Natural killer cell treated with Interleukin-12 subunit alpha and Interleukin-12 subunit beta and Interleukin-15 and Interleukin-18, amount 100 ng/mL, for 72 hours (primary cell): ENCODE measurements around the gene GUCA2A. TPM values are rescaled to one million over a fixed set of nuclear protein-coding genes. Genes with fewer than 3 reads are reported as not detected.

Source experiments
- ATAC-seq, 2 donors: fragments of 150-1000 bp; cut with Tn5 transposase in 1 of 2; sonication (Bioruptor Pico), chemical (Tn5 transposase) in 1 of 2; 2 replicates each; pipeline ENCODE4 v1.10.0; 2021
- DNase-seq: peaks from one replicate; pipeline ENCODE4 v3.0.0; 2022; ENCODE audit warnings: low spot score
- H3K27ac Mint-ChIP-seq, 2 donors: 1 replicate in 1 of 2; 2 replicates in 1 of 2; pipeline ENCODE4 v1.8.0; 2022; ENCODE audit warnings: mixed read lengths in 2 of 2, mild to moderate bottlenecking in 1 of 2, moderate library complexity in 1 of 2
- H3K27me3 Mint-ChIP-seq, 2 donors: 1 replicate in 1 of 2; 2 replicates in 1 of 2; pipeline ENCODE4 v1.8.0; 2022; ENCODE audit warnings: mixed read lengths in 2 of 2
- H3K36me3 Mint-ChIP-seq: one replicate; pipeline ENCODE4 v1.8.0; 2022; ENCODE audit warnings: mixed read lengths
- H3K4me1 Mint-ChIP-seq, 2 donors: 1 replicate in 1 of 2; 2 replicates in 1 of 2; pipeline ENCODE4 v1.8.0; 2022; ENCODE audit warnings: low read depth in 2 of 2, mixed read lengths in 2 of 2, mild to moderate bottlenecking in 1 of 2
- H3K4me3 Mint-ChIP-seq: one replicate; pipeline ENCODE4 v1.8.0; 2022; ENCODE audit warnings: mixed read lengths
- H3K9me3 Mint-ChIP-seq: 2 replicates; pipeline ENCODE4 v1.8.0; 2022; ENCODE audit warnings: mixed read lengths
- total RNA-seq, 2 donors: library from RNA; stranded (reverse); gene quantifications; one replicate each; pipeline ENCODE4 v1.2.3, GENCODE V29; 2022

GUCA2A gene
- total RNA-seq, 2 donors from 2014 or later: not detected

- DNase-seq (no peak), ATAC-seq (no peak)
- peaks cover 3 to 5% of the 10 kb centered on the region in 2 donors for H3K27me3 Mint-ChIP-seq
- no peaks in the 10 kb centered on the region for H3K36me3 Mint-ChIP-seq
- H3K4me1 Mint-ChIP-seq: peaks cover 6 to 12% of the 10 kb centered on the region in 2 donors
- H3K27ac Mint-ChIP-seq: no peak overlapping the region
- H3K4me3 Mint-ChIP-seq: no peak overlapping the region
- H3K9me3 Mint-ChIP-seq: no peaks in the 10 kb centered on the region
These were observed 21.5 kb downstream of the GUCA2A start for GRCh38 chr1:42142894-42143675.

- DNase-seq: no peak
- H3K4me3 Mint-ChIP-seq: no peak overlapping the region
- peaks cover 6 to 12% of the 10 kb centered on the region in 2 donors for H3K4me1 Mint-ChIP-seq
- H3K9me3 Mint-ChIP-seq: no peaks in the 10 kb centered on the region
- no peak for ATAC-seq
- H3K27me3 Mint-ChIP-seq: peaks cover 3 to 6% of the 10 kb centered on the region in 2 donors
- H3K27ac Mint-ChIP-seq: peak overlapping the region in 1 of 2 donors; percentile 3
- no peaks in the 10 kb centered on the region for H3K36me3 Mint-ChIP-seq
These were observed 22.6 kb downstream of the GUCA2A start for GRCh38 chr1:42141978-42142377.

GRCh38 chr1:42140191-42140590 is 24.4 kb downstream of the GUCA2A start:
- Mint-ChIP-seq H3K9me3 (no peaks in the 10 kb centered on the region), H3K27me3 (peaks cover 3 to 12% of the 10 kb centered on the region in 2 donors), H3K4me1 (peaks cover 6 to 9% of the 10 kb centered on the region in 2 donors), H3K36me3 (no peaks in the 10 kb centered on the region), H3K27ac (no peak overlapping the region), H3K4me3 (no peak overlapping the region)
- DNase-seq: no peak
- no peak for ATAC-seq

GRCh38 chr1:42139444-42139843 is 25.1 kb downstream of the GUCA2A start:
- H3K4me1 Mint-ChIP-seq: peaks cover 6 to 7% of the 10 kb centered on the region in 2 donors
- H3K36me3 Mint-ChIP-seq: no peaks in the 10 kb centered on the region
- H3K27me3 Mint-ChIP-seq: peaks cover 3 to 12% of the 10 kb centered on the region in 2 donors
- ATAC-seq (no peak), DNase-seq (no peak)
- H3K4me3 Mint-ChIP-seq: no peak overlapping the region
- H3K27ac Mint-ChIP-seq: no peak overlapping the region
- H3K9me3 Mint-ChIP-seq: no peaks in the 10 kb centered on the region

DNA sequence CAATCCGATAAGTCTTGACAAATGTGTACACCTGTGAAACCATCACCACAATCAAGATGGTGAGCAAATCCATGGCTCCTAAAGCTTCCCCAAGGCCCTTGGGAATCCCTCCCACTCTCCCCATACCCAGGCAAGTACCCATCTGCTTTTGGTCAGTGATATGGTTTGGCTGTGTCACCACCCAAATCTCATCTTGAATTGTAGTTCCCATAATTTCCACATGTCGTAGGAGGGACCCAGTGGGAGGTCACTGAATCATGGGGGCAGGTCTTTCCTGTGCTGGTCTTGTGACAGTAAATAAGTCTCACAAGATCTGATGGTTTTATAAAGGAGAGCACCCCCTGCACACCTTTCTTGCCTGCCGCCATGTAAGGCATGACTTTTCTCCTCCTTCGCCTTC is 26.0 kb downstream of the GUCA2A start:
- DNase-seq: no peak
- Mint-ChIP-seq H3K27me3 (peaks cover 3 to 12% of the 10 kb centered on the region in 2 donors), H3K4me1 (peaks cover 6% of the 10 kb centered on the region in 2 donors), H3K27ac (peak overlapping the region in 1 of 2 donors; percentile 57), H3K4me3 (no peak overlapping the region), H3K36me3 (no peaks in the 10 kb centered on the region), H3K9me3 (no peaks in the 10 kb centered on the region)
- no peak for ATAC-seq

GRCh38 chr1:42137766-42138165 is 26.8 kb downstream of the GUCA2A start:
- ATAC-seq (no peak), DNase-seq (no peak)
- peaks cover 3 to 12% of the 10 kb centered on the region in 2 donors for H3K27me3 Mint-ChIP-seq
- H3K36me3 Mint-ChIP-seq: no peaks in the 10 kb centered on the region
- no peaks in the 10 kb centered on the region for H3K9me3 Mint-ChIP-seq
- no peak overlapping the region for H3K4me3 Mint-ChIP-seq
- H3K27ac Mint-ChIP-seq: no peak overlapping the region
- H3K4me1 Mint-ChIP-seq: no peaks in the 10 kb centered on the region

DNA sequence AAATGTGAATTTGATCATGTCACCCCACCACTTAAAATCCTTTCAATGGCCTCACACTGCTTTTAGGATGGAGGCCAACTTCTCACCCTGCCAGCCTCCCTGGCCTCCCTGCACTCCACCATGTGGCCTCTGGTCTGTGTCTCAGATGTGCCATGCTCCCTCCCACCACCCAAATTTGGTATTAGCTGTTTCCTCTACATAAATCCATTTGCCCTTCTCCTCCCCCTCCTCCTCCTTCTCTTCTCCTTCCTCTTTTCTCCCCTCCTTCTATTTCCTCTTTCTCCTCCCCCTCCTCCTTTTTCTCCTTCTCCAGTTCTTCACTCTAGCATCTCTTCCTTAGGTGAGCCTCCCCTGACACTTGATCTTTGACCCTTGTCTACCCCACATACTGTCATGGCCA is 28.1 kb downstream of the GUCA2A start:
- Mint-ChIP-seq H3K27ac (peak overlapping the region in 1 of 2 donors; percentile 23), H3K36me3 (no peaks in the 10 kb centered on the region), H3K4me3 (no peak overlapping the region), H3K9me3 (no peaks in the 10 kb centered on the region), H3K27me3 (peaks cover 3 to 12% of the 10 kb centered on the region in 2 donors), H3K4me1 (no peaks in the 10 kb centered on the region)
- ATAC-seq (no peak), DNase-seq (no peak)

DNA sequence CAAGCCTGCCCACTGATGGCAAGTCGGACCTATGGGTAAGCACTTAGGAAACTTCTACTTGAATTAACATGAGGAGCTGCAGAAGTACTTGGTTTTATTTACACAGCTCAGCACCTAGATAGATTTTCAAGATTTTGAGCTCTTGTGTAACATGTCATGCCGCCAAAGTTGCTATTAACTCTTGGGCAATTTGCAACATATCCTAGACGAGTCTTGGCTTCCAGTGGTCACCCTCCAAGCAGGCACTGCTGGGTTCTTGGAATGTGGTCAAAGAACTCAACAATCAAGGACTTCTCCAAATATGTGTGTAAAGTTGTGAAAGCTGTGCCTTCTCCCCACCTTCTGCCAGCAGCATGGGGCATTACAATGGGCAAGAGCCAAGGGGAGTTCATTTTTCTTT is 29.1 kb downstream of the GUCA2A start:
- Mint-ChIP-seq H3K27ac (no peak overlapping the region), H3K36me3 (no peaks in the 10 kb centered on the region), H3K4me3 (no peak overlapping the region), H3K27me3 (peaks cover 0 to 7% of the 10 kb centered on the region in 2 donors), H3K9me3 (no peaks in the 10 kb centered on the region), H3K4me1 (no peaks in the 10 kb centered on the region)
- ATAC-seq (no peak), DNase-seq (no peak)

DNA sequence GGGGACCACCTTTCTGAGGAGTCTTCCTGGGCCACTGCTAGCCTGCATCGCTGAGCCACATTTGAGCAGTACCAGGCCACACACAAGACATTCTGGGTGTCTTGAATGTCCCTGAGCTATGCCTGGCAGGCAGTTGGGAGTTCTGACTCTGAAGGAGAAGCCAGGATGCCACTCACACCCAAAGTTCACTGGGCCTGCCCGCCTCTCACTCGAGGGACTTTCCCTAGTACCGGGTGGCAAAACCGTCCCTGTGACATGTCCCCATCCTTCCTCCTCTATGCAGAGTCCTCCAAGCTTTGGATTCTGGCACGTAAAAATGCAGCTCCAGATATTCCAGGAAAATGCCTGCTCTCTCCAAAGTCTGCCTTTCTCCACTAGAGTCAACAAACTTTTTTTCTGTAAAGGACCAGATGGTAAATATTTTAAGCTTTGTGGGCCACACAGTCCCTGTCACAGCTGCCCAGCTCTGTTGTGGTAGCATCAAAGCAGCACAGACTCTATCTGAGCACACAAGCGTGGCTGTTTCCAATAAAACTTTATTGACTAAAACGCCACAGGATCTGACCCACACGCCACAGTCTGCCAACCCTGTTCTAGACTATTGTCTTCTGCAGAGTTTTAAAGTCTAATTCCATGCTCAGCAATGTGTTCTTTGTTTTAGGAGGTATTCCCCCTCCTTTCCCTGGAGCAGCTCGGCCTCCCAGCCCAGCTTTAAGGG is 30.6 kb downstream of the GUCA2A start:
- ATAC-seq: no peak
- Mint-ChIP-seq H3K27me3 (peaks cover 5 to 13% of the 10 kb centered on the region in 2 donors), H3K36me3 (no peaks in the 10 kb centered on the region), H3K27ac (no peak overlapping the region), H3K4me3 (no peak overlapping the region), H3K9me3 (no peaks in the 10 kb centered on the region), H3K4me1 (no peaks in the 10 kb centered on the region)
- no peak for DNase-seq

- no peak for DNase-seq
- no peaks in the 10 kb centered on the region for H3K36me3 Mint-ChIP-seq
- H3K27ac Mint-ChIP-seq: no peak overlapping the region
- H3K9me3 Mint-ChIP-seq: no peaks in the 10 kb centered on the region
- ATAC-seq: no peak
- H3K4me3 Mint-ChIP-seq: no peak overlapping the region
- H3K4me1 Mint-ChIP-seq: no peaks in the 10 kb centered on the region
- peaks cover 8 to 13% of the 10 kb centered on the region in 2 donors for H3K27me3 Mint-ChIP-seq
These were observed 31.2 kb downstream of the GUCA2A start for GRCh38 chr1:42133390-42133789.

- Mint-ChIP-seq H3K4me3 (no peak overlapping the region), H3K27ac (no peak overlapping the region), H3K27me3 (peaks cover 13 to 15% of the 10 kb centered on the region in 2 donors), H3K36me3 (no peaks in the 10 kb centered on the region), H3K9me3 (no peaks in the 10 kb centered on the region), H3K4me1 (no peaks in the 10 kb centered on the region)
- no peak for ATAC-seq
- DNase-seq: no peak
These were observed 34.4 kb downstream of the GUCA2A start for GRCh38 chr1:42130061-42130660.

DNA sequence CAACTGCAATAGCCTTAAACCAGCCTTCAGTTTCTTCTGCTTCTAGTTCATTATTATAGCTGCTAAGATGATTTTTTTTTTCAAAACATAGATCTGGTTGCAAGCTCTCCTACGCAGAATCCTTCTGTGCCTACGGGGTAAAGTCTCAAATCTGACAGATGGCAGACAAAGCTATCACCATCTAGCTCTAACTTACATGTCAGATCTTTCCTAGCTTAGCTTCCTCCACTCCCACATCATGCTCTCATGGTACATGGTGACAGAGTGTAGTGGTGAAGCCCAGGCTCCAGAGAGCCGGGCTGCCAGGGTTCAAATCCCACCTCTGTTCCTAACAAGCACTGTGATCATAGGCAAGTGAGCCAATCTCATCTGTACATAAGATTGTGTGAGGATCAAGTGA is 35.6 kb downstream of the GUCA2A start:
- no peaks in the 10 kb centered on the region for H3K4me1 Mint-ChIP-seq
- DNase-seq: no peak
- no peaks in the 10 kb centered on the region for H3K9me3 Mint-ChIP-seq
- H3K4me3 Mint-ChIP-seq: no peak overlapping the region
- no peak for ATAC-seq
- peaks cover 13 to 17% of the 10 kb centered on the region in 2 donors for H3K27me3 Mint-ChIP-seq
- H3K27ac Mint-ChIP-seq: no peak overlapping the region
- H3K36me3 Mint-ChIP-seq: no peaks in the 10 kb centered on the region

GRCh38 chr1:42128499-42128898 is 36.0 kb downstream of the GUCA2A start:
- H3K27ac Mint-ChIP-seq: no peak overlapping the region
- no peaks in the 10 kb centered on the region for H3K36me3 Mint-ChIP-seq
- no peak overlapping the region for H3K4me3 Mint-ChIP-seq
- H3K4me1 Mint-ChIP-seq: peaks cover 0 to 1% of the 10 kb centered on the region in 2 donors
- peak in 1 of 2 donors; percentile 50 for ATAC-seq
- H3K9me3 Mint-ChIP-seq: no peaks in the 10 kb centered on the region
- H3K27me3 Mint-ChIP-seq: peaks cover 13 to 18% of the 10 kb centered on the region in 2 donors
- no peak for DNase-seq

GRCh38 chr1:42127767-42128166 is 36.8 kb downstream of the GUCA2A start:
- DNase-seq (no peak), ATAC-seq (no peak)
- Mint-ChIP-seq H3K4me1 (peaks cover 0 to 2% of the 10 kb centered on the region in 2 donors), H3K9me3 (no peaks in the 10 kb centered on the region), H3K27ac (no peak overlapping the region), H3K27me3 (peaks cover 13 to 18% of the 10 kb centered on the region in 2 donors), H3K36me3 (no peaks in the 10 kb centered on the region), H3K4me3 (no peak overlapping the region)
